ENCODE data around the gene STRADB. TPM values are rescaled to one million over a fixed set of nuclear protein-coding genes. Genes with fewer than 3 reads are reported as not detected.

Gene STRADB
- total RNA-seq, 1 donor from 2014 or later, result 9.6 TPM

DNA sequence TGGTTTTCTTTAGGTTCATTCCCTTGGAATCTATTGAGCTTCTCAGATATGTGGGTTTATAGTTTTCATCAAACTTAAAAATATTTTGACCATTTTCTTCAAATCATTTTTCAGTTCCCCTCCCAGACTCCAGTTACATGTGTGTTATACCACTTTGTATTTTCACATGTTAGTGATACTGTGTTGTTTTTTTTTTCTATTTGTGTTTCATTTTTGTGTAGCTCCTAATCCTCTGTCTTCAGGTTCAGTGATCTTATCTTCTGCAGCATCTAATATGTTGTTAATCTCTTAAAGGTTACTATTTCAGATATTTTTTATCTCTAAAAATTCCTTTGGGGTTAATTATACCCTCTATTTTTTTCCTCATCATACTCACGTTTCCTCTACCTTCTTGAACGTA, 51.2 kb downstream of the STRADB start:
- TF ChIP-seq POLR2AphosphoS5 (IDR thresholded peaks at IDR 0.05; ENCODE audit: insufficient read depth in 1 of 2, low read depth in 1 of 2), result no peak
- TF ChIP-seq, protein P1, sequence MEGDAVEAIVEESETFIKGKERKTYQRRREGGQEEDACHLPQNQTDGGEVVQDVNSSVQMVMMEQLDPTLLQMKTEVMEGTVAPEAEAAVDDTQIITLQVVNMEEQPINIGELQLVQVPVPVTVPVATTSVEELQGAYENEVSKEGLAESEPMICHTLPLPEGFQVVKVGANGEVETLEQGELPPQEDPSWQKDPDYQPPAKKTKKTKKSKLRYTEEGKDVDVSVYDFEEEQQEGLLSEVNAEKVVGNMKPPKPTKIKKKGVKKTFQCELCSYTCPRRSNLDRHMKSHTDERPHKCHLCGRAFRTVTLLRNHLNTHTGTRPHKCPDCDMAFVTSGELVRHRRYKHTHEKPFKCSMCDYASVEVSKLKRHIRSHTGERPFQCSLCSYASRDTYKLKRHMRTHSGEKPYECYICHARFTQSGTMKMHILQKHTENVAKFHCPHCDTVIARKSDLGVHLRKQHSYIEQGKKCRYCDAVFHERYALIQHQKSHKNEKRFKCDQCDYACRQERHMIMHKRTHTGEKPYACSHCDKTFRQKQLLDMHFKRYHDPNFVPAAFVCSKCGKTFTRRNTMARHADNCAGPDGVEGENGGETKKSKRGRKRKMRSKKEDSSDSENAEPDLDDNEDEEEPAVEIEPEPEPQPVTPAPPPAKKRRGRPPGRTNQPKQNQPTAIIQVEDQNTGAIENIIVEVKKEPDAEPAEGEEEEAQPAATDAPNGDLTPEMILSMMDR (IDR thresholded peaks at IDR 0.05), result no peak
- intact Hi-C loops (cut with DNase I), result no loop called here
- no peak overlapping the region for H3K4me3 ChIP-seq
- H3K27ac ChIP-seq, result no peak overlapping the region
- DNase-seq (ENCODE audit: extremely low spot score in 2 of 2), result no peak
- no peaks in the 10 kb centered on the region for H3K4me1 ChIP-seq
- H3K27me3 ChIP-seq, result no peaks in the 10 kb centered on the region
- H3K36me3 ChIP-seq, result no peaks in the 10 kb centered on the region
- H3K9me3 ChIP-seq, result no peaks in the 10 kb centered on the region

GRCh38 chr2:201507725-201508124, 56.2 kb downstream of the STRADB start:
- Histone ChIP-seq H3K27ac (no peak overlapping the region), H3K4me1 (no peaks in the 10 kb centered on the region), H3K4me3 (no peak overlapping the region), H3K9me3 (no peaks in the 10 kb centered on the region), H3K27me3 (no peaks in the 10 kb centered on the region), H3K36me3 (no peaks in the 10 kb centered on the region)
- intact Hi-C loops (cut with DNase I), result no loop called here
- TF ChIP-seq POLR2A (IDR thresholded peaks at IDR 0.05) (no peak), POLR2AphosphoS5 (IDR thresholded peaks at IDR 0.05; ENCODE audit: insufficient read depth in 1 of 2, low read depth in 1 of 2) (no peak)
- TF ChIP-seq, protein P1 (IDR thresholded peaks at IDR 0.05), result no peak
- no peak for DNase-seq (ENCODE audit: extremely low spot score in 2 of 2)

DNA sequence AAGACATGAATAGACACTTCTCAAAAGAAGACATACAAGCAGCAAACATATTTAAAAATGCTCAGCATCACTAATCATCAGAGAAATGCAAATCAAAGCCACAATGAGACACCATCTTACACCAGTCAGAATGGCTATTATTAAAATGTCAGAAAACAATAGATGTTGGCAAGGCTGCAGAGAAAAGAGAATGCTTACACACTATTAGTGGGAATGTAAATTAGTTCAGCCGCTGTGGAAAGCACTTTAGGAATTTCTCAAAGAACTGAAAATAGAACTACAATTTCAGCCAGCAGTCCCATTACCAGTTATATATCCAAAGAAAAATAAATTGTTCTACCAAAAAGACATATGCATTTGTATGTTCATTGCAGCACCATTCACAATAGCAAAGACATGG, 61.7 kb downstream of the STRADB start:
- Histone ChIP-seq H3K36me3 (no peaks in the 10 kb centered on the region), H3K4me3 (no peak overlapping the region), H3K27me3 (no peaks in the 10 kb centered on the region), H3K27ac (no peak overlapping the region), H3K9me3 (no peaks in the 10 kb centered on the region), H3K4me1 (no peaks in the 10 kb centered on the region)
- TF ChIP-seq, protein P1 (IDR thresholded peaks at IDR 0.05), result no peak
- TF ChIP-seq POLR2AphosphoS5 (IDR thresholded peaks at IDR 0.05; ENCODE audit: insufficient read depth in 1 of 2, low read depth in 1 of 2), result no peak
- TF ChIP-seq POLR2A (IDR thresholded peaks at IDR 0.05), result no peak
- no peak for DNase-seq (ENCODE audit: extremely low spot score in 2 of 2)
- intact Hi-C loops (cut with DNase I), result no loop called here

DNA sequence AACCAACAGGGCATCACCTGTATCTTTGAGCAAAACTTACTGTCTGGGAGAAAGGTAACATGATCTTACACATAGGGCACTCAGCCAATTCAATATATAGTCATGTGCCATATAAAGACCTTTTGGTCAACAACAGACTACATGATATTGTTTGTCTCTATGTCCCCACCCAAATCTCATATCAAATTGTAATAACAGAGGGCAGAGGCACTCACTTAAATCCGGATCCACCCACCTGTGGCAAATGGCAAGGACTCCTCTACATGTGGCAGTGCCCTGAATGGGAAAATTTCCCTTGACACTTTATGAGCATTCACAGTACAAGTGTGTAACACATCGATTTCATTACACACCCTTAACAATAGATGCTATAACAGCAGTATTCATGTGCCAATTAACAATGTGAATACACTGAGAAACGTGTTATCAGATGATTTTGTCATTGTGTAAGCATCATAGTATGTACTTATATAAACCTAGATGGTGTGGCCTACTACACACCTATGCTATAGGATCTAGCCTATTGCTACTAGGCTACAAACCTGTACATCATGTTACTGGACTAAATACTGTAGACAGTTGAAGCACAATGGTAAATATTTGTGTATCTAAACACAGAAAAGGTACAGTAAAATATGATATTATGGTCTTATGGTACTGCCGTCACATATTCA, 64.2 kb downstream of the STRADB start:
- TF ChIP-seq POLR2AphosphoS5 (IDR thresholded peaks at IDR 0.05; ENCODE audit: insufficient read depth in 1 of 2, low read depth in 1 of 2) (no peak), POLR2A (IDR thresholded peaks at IDR 0.05) (no peak)
- TF ChIP-seq, protein P1 (IDR thresholded peaks at IDR 0.05), result no peak
- Histone ChIP-seq H3K36me3 (no peaks in the 10 kb centered on the region), H3K4me1 (no peaks in the 10 kb centered on the region)

DNA sequence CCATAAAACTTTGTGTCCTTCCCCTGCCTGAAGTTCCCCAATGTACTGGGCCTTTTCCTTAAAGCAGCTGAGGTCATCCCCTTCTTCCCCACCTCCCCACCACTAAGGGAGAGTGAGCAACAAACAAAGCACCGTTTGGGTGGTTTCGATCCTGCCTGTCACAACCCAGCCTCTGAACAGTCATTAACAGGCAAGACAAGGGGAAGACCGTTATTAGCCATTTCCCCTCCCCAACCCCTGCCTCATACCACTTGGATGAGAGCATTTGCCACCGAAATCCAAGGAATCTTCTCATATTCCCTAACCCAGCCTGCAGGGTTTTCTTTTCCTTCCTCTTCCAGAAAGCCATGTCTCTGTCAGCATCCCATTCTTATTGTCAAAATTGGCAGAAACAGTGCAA, 65.6 kb downstream of the STRADB start:
- TF ChIP-seq, protein P1 (IDR thresholded peaks at IDR 0.05), result no peak
- H3K4me1 ChIP-seq, result no peaks in the 10 kb centered on the region
- no peak for DNase-seq (ENCODE audit: extremely low spot score in 2 of 2)
- H3K27me3 ChIP-seq, result no peaks in the 10 kb centered on the region
- H3K9me3 ChIP-seq, result no peaks in the 10 kb centered on the region
- H3K36me3 ChIP-seq, result no peaks in the 10 kb centered on the region
- no peak overlapping the region for H3K27ac ChIP-seq
- intact Hi-C loops (cut with DNase I), result no loop called here
- H3K4me3 ChIP-seq, result no peak overlapping the region

More for the DNA sequence above, 64.2 kb downstream of the STRADB start:
- intact Hi-C loops (cut with DNase I), result no loop called here
- H3K27me3 ChIP-seq, result no peaks in the 10 kb centered on the region
- H3K4me3 ChIP-seq, result no peak overlapping the region
- no peak overlapping the region for H3K27ac ChIP-seq
- DNase-seq (ENCODE audit: extremely low spot score in 2 of 2), result no peak
- H3K9me3 ChIP-seq, result no peaks in the 10 kb centered on the region
